Adrenal gland (tissue), 12 donors: Measurements from ENCODE around the gene ROS1. TPM values are rescaled to one million over a fixed set of nuclear protein-coding genes. Genes with fewer than 3 reads are reported as not detected.

Experiments
- DNase-seq, 7 donors: peaks; one replicate each; pipeline ENCODE4 v3.0.0-alpha.2; 2019 to 2020
- H3K27ac ChIP-seq, 5 donors: fragments of 200-600 bp; sonication (generic) in 4 of 5; 1 replicate in 3 of 5; 2 replicates in 2 of 5; pipeline versions ENCODE4 v1.5.1 to v1.8.0; 2016 to 2020; ENCODE audit warnings: mild to moderate bottlenecking in 1 of 5
- H3K27me3 ChIP-seq: fragments of 200-600 bp; 2 replicates; pipeline ENCODE4 v1.8.0; 2021
- H3K36me3 ChIP-seq, 2 donors: fragments of 200-600 bp; replicated peaks in 1 of 2; 1 replicate in 1 of 2; 2 replicates in 1 of 2; pipeline versions ENCODE4 v1.5.1 to v1.8.0; 2018 to 2022
- H3K4me1 ChIP-seq, 2 donors: fragments of 200-600 bp; replicated peaks in 1 of 2; 1 replicate in 1 of 2; 2 replicates in 1 of 2; pipeline versions ENCODE4 v1.5.1 to v1.8.0; 2018 to 2021
- H3K4me3 ChIP-seq, 4 donors: fragments of 200-600 bp; sonication (generic) in 3 of 4; one replicate each; pipeline ENCODE4 v1.5.1; 2016 to 2018
- H3K9me3 ChIP-seq, 3 donors: fragments of 200-600 bp; sonication (generic) in 1 of 3; replicated peaks in 1 of 3; 1 replicate in 2 of 3; 2 replicates in 1 of 3; pipeline versions ENCODE4 v1.5.1 to v1.8.0; 2016 to 2021
- CTCF ChIP-seq, 6 experiments: fragments of 450-650 bp in 4 of 6; fragments of 200-600 bp in 2 of 6; sonication (generic) in 1 of 6; IDR thresholded peaks; 1 replicate in 5 of 6; 2 replicates in 1 of 6; pipeline versions ENCODE4 v1.5.1 to v1.8.0; 2016 to 2021; ENCODE audit warnings: antibody characterized with exemption in 6 of 6, mild to moderate bottlenecking in 2 of 6, moderate library complexity in 1 of 6
- POLR2A ChIP-seq, 2 donors: fragments of 450-650 bp; IDR thresholded peaks; one replicate each; pipeline ENCODE4 v1.6.1; 2017; ENCODE audit warnings: antibody characterized with exemption in 2 of 2, mild to moderate bottlenecking in 2 of 2, moderate library complexity in 1 of 2
- WGBS, 4 donors: extraction: QIAGEN DNeasy Blood & Tissue Kit in 2 of 4; methylation state at CpG; one replicate each; pipeline versions ENCODE4 v1.1.5 to v1.1.7; 2013 to 2017; 5-methylcytosine and 5-hydroxymethylcytosine counted together
- intact Hi-C, 2 donors: fragments of 100-400 bp; cut with DNase I; formaldehyde crosslinking; loops; one replicate each; pipeline versions ENCODE4 v1.14.1 to v1.15.0; 2022 to 2023
- polyA plus RNA-seq, 3 donors: library from polyadenylated mRNA; stranded (reverse); fragments of 200-250 nt in 2 of 3; fragments of 350-450 nt in 1 of 3; fragmentation: Illumina TruSeq in 1 of 3; extraction: RNeasy Lipid Tissue Mini Kit (QIAGEN cat#74804) in 1 of 3; gene quantifications; one replicate each; pipeline ENCODE4 v1.2.3, GENCODE V29; 2013 to 2014
- total RNA-seq, 9 donors: library from RNA; depleted of rRNA in 4 of 9; stranded (reverse); fragments of >200 nt in 4 of 9; fragments of 120-200 nt in 1 of 9; fragmentation: NEBNext Ultra II Directional in 1 of 9; extraction: Animal tissue kit (Norgen Biotek cat#: 25700) in 1 of 9; gene quantifications; one replicate each; pipeline versions ENCODE4 v1.1.0 to v1.2.4, GENCODE V29; 2013 to 2023
- donor health status: healthy with polysubstance abuse.
- donor health status: Bipolar disorder and iron deficiency.
- donor health status: DM: yes; HTN: yes; CAD: no.
- donor health status: DM: no; HTN: no; CAD: no.
- donor health status: DM: no; HTN: no; CAD: no.
- donor health status: DM: yes; HTN: yes; CAD: no.

The ROS1 gene
- total and polyA plus RNA-seq, 12 donors, result under 0.01 to 0.11 (median 0.08) TPM; not detected in 9

GRCh38 chr6:117266257-117267053 is 159.3 kb downstream of the ROS1 start:
- H3K4me1 ChIP-seq, result peaks cover 12 to 23% of the 10 kb centered on the region in 2 donors
- peak overlapping the region in 1 of 4 donors; percentile 52 for H3K4me3 ChIP-seq
- H3K36me3 ChIP-seq, result no peaks in the 10 kb centered on the region
- intact Hi-C loops, result no loop called here
- no peaks in the 10 kb centered on the region for H3K9me3 ChIP-seq
- H3K27ac ChIP-seq, result no peak overlapping the region
- DNase-seq, result no peak
- WGBS, 4 donors, result 12 to 20% (median 18%) methylated on average over 16 of the region's 16 CpGs
- no peak for TF ChIP-seq POLR2A (IDR thresholded peaks at IDR 0.05)
- TF ChIP-seq CTCF (IDR thresholded peaks at IDR 0.05), result no peak
- H3K27me3 ChIP-seq, result peaks cover 85% of the 10 kb centered on the region

GRCh38 chr6:117265410-117266256 is 160.1 kb downstream of the ROS1 start, which contains the start of gene VGLL2:
Gene VGLL2 (plus strand): TSS chr6:117265558. CDS start chr6:117265764, 206 bp downstream.
- no peak for TF ChIP-seq POLR2A (IDR thresholded peaks at IDR 0.05)
- TF ChIP-seq CTCF (IDR thresholded peaks at IDR 0.05), result no peak
- Histone ChIP-seq H3K9me3 (no peaks in the 10 kb centered on the region), H3K27ac (no peak within 1 kb of the TSS), H3K4me3 (peak within 1 kb of the TSS in 2 of 4 donors; percentile 10 to 52), H3K36me3 (no peaks in the 10 kb centered on the region), H3K27me3 (peaks cover 77% of the 10 kb centered on the region), H3K4me1 (peaks cover 12 to 23% of the 10 kb centered on the region in 2 donors)
- peak in 6 of 7 donors; percentile 19 to 40 (median 24) for DNase-seq
- intact Hi-C loops, result no loop called here
- WGBS, 4 donors, result 1 to 6% (median 3%) methylated on average over 17 to 63 of the region's 63 CpGs

GRCh38 chr6:117264692-117265409 is 160.9 kb downstream of the ROS1 start:
- TF ChIP-seq POLR2A (IDR thresholded peaks at IDR 0.05) (no peak), CTCF (IDR thresholded peaks at IDR 0.05) (no peak)
- Histone ChIP-seq H3K9me3 (no peaks in the 10 kb centered on the region), H3K27ac (no peak overlapping the region), H3K4me1 (peaks cover 8 to 16% of the 10 kb centered on the region in 2 donors), H3K36me3 (no peaks in the 10 kb centered on the region), H3K4me3 (peak overlapping the region in 2 of 4 donors; percentile 10 to 52), H3K27me3 (peaks cover 69% of the 10 kb centered on the region)
- DNase-seq, result no peak
- intact Hi-C loops, result no loop called here
- 1 to 3% (median 1%) methylated on average over 39 of the region's 39 CpGs for WGBS, 4 donors

- intact Hi-C loops, result no loop called here
Observed at GRCh38 chr6:117264369-117264691, 161.4 kb downstream of the ROS1 start.

More at GRCh38 chr6:117264369-117264691, 161.4 kb downstream of the ROS1 start:
- no peaks in the 10 kb centered on the region for H3K36me3 ChIP-seq
- no peak for DNase-seq
- peak overlapping the region in 2 of 4 donors; percentile 10 to 52 for H3K4me3 ChIP-seq
- H3K4me1 ChIP-seq, result peaks cover 8 to 15% of the 10 kb centered on the region in 2 donors
- no peaks in the 10 kb centered on the region for H3K9me3 ChIP-seq
- peaks cover 64% of the 10 kb centered on the region for H3K27me3 ChIP-seq
- no peak overlapping the region for H3K27ac ChIP-seq
- WGBS, 4 donors, result 2 to 7% (median 3%) methylated on average over 8 of the region's 8 CpGs
- TF ChIP-seq CTCF (IDR thresholded peaks at IDR 0.05) (no peak), POLR2A (IDR thresholded peaks at IDR 0.05) (no peak)
